Memory B cell (primary cell): Measurements from ENCODE around the gene GRIA4.
A peak's percentile ranks its signal among the peaks of the same experiment; 100 is the strongest.

Source experiments
- ATAC-seq: fragments of 150-1000 bp; cut with Tn5 transposase; 2 replicates; pipeline ENCODE4 v1.10.0; 2021; ENCODE audit warnings: low read depth, mild to moderate bottlenecking, moderate library complexity
- DNase-seq, 2 donors: peaks; one replicate each; pipeline ENCODE4 v3.0.0; 2022; ENCODE audit warnings: low spot score in 2 of 2
- H3K27ac Mint-ChIP-seq: one replicate; pipeline ENCODE4 v1.8.0; 2022; ENCODE audit warnings: mild to moderate bottlenecking, moderate library complexity, mixed read lengths
- H3K27me3 Mint-ChIP-seq: one replicate; pipeline ENCODE4 v1.8.0; 2022; ENCODE audit warnings: mixed read lengths
- H3K36me3 Mint-ChIP-seq: one replicate; pipeline ENCODE4 v1.8.0; 2022; ENCODE audit warnings: mild to moderate bottlenecking, mixed read lengths
- H3K4me1 Mint-ChIP-seq: one replicate; pipeline ENCODE4 v1.8.0; 2022; ENCODE audit warnings: mixed read lengths
- H3K4me3 Mint-ChIP-seq: one replicate; pipeline ENCODE4 v1.8.0; 2022; ENCODE audit warnings: mild to moderate bottlenecking, moderate library complexity, mixed read lengths
- H3K9me3 Mint-ChIP-seq: one replicate; pipeline ENCODE4 v1.8.0; 2022; ENCODE audit warnings: mixed read lengths

The GRIA4 gene

DNA sequence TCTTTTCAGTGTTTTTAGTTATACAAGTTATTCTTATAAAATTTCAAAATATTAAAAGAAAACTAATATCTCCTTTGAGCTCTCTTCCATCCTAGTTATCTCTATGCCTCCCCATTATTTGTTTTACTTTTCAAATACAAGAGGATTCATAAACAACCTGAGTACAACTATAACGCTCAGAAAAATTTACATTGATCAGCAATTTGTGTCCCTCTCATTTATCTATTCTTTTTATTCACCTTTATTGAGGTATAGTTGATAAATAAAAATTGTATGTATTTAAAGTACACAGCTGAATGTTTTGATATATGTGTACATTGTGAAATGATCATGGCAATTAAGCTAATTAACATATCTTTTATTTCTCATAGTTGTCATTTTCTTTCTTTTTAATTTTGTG, 57.6 kb downstream of the GRIA4 start:
- Mint-ChIP-seq H3K4me3 (no peak overlapping the region), H3K36me3 (no peaks in the 10 kb centered on the region), H3K4me1 (no peaks in the 10 kb centered on the region), H3K27me3 (no peaks in the 10 kb centered on the region), H3K9me3 (peaks cover 3% of the 10 kb centered on the region), H3K27ac (no peak overlapping the region)
- ATAC-seq: no peak
- no peak for DNase-seq

DNA sequence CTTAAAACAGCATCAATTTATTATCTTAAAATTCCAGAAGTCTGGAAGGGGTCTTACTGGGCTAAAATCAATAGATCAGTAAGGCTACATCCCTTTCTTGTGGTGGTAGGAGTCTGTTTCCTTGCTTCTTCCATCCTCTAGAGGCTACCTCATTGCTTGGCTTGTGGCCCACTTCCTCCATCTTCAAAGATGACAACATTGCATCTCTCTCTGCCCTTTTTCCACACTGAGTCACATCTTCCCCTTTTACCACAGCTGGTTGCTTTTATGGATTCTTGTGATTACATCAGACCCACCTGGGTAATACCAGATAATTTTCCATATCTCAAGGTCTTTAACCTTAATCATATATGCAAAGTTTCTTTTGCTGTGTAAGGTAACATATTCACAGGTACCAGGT, 60.9 kb downstream of the GRIA4 start:
- DNase-seq (no peak), ATAC-seq (no peak)
- no peaks in the 10 kb centered on the region for H3K4me1 Mint-ChIP-seq
- no peaks in the 10 kb centered on the region for H3K27me3 Mint-ChIP-seq
- no peaks in the 10 kb centered on the region for H3K36me3 Mint-ChIP-seq
- H3K4me3 Mint-ChIP-seq: no peak overlapping the region
- H3K9me3 Mint-ChIP-seq: peaks cover 3% of the 10 kb centered on the region
- H3K27ac Mint-ChIP-seq: no peak overlapping the region

DNA sequence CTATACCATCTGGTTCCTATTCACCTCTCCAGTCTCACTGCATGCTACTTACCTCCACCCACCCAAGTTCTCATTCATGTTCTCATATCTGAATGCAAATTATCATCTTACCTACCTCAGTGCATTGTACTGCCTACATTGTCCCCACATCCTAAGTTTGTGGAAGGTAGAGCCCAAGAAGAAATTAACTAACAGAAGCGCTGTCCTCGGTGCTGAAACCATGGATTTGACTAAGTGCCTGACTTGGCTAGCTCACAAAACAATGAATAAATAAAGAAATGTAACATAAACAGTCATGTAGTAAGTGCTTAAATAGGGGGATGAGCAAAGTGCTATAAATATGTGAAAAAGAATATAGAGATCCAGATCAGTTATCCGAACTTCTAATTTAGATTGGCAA, 63.2 kb downstream of the GRIA4 start:
- Mint-ChIP-seq H3K4me1 (no peaks in the 10 kb centered on the region), H3K27me3 (no peaks in the 10 kb centered on the region), H3K27ac (no peak overlapping the region), H3K4me3 (no peak overlapping the region), H3K9me3 (peaks cover 3% of the 10 kb centered on the region), H3K36me3 (no peaks in the 10 kb centered on the region)
- ATAC-seq: no peak
- no peak for DNase-seq

DNA sequence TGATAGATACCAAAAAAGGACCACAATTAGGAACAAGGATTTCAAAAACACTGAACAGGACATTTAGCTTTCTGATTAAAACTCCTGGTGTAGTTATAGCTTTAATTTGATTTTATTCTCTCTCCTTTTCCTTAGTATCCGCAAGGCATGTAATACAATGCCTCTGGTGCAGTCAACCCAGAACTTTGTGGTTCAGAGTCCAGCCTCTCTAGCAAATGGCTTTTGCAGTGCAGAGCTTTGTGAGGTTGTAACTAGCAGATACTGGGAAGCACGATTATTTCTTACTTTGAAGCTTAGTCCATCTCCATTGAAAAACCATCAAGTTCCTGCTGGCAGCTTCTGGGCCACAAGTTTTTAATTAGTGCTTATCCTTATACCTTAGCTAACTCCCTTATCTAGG, 79.8 kb downstream of the GRIA4 start:
- Mint-ChIP-seq H3K9me3 (no peaks in the 10 kb centered on the region), H3K4me3 (no peak overlapping the region), H3K27ac (no peak overlapping the region), H3K36me3 (no peaks in the 10 kb centered on the region), H3K27me3 (no peaks in the 10 kb centered on the region), H3K4me1 (no peaks in the 10 kb centered on the region)
- ATAC-seq: no peak
- no peak for DNase-seq

DNA sequence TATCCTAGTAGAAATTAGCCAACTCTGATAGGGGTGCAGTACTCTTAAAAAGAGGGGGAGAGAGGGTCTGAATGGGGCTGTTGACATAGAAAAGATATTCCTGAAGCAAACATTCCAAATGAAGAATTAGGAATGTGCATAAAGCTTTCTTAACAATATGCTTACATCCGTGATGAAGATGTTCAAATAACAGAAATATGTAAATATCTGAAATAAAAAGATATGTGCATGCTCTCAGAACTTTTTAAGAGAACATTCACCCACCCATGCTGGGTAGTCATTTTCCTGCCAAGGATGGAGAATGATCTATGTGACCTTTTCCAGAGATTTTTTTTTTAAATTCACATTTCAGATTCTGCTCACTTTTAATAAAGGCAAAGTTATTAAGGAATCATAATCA, 80.6 kb downstream of the GRIA4 start:
- no peak for ATAC-seq
- Mint-ChIP-seq H3K27ac (no peak overlapping the region), H3K4me1 (no peaks in the 10 kb centered on the region), H3K36me3 (no peaks in the 10 kb centered on the region), H3K4me3 (no peak overlapping the region), H3K9me3 (no peaks in the 10 kb centered on the region), H3K27me3 (no peaks in the 10 kb centered on the region)
- DNase-seq: no peak

DNA sequence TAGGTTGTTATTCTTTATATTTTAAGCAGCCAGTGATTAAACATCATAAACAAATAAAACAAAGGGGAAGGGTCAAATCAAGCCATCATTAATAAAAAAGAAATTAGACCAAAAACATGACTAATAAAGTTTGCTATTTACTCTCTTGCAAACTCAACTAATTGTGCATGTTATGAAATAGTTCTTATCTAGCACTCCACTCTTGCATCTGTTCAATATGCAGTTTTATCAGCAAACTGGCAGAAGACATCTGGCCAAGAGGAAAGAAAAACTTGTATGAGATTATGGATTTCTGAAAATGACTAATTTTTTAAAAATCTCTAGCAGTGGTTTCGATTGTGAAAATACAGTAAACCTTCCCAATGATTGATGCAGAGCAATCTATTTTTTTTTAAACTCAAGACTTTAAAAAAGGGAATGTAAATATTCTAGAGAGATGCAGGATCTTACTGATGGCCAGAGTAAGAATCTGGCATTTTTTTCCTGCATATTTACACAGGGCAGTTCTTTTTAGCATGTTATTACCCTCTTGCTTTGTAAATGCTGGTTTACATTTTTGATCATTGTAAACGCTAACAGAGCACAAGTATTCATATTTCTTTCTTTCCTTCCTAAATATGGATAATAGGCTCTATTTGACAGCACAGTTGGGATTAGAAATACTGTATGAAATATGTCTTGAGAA, 83.3 kb downstream of the GRIA4 start:
- Mint-ChIP-seq H3K4me3 (no peak overlapping the region), H3K4me1 (peaks cover 10% of the 10 kb centered on the region), H3K27me3 (no peaks in the 10 kb centered on the region), H3K9me3 (no peaks in the 10 kb centered on the region), H3K27ac (no peak overlapping the region), H3K36me3 (no peaks in the 10 kb centered on the region)
- ATAC-seq (no peak), DNase-seq (no peak)

DNA sequence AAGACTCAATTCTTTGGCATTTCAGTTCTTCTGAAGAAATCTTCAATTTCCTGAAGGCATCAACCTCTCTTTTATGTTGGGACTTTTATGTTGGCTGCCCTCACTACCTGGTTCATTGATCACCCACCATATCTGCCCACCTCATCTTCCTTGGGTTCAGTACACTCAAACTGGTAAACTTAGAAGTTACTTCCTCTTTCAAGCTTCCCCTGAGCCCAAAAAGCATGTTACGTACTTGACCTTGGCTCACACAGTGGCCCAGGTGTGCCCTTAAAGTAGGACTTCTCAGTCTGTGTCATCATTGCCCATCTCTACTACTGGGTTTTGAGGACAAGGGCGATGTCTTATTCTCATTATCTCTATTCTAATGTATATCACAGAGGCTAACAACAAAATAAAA, 86.1 kb downstream of the GRIA4 start:
- Mint-ChIP-seq H3K27ac (no peak overlapping the region), H3K4me3 (no peak overlapping the region), H3K36me3 (no peaks in the 10 kb centered on the region), H3K9me3 (no peaks in the 10 kb centered on the region), H3K4me1 (peaks cover 13% of the 10 kb centered on the region), H3K27me3 (no peaks in the 10 kb centered on the region)
- no peak for DNase-seq
- ATAC-seq: peak; percentile 63

DNA sequence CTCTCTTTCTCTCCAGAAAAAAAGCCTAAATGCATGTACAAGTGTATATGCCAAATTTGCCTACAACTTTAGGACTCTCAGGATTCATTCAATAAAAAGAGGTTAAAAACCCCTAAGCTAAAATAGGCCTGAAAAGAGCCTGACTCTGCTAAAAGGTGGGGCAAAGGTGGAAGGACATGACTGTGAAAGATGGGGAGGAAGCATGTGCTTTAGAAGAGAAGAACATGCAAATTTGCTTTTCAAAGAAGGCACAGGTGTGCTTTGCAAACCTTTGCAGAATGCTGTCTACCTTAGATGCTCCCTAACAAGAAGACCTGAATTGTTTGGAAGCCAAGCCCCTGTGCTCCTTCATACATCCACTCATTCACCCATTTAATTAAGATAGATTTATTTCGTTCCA, 87.4 kb downstream of the GRIA4 start:
- Mint-ChIP-seq H3K4me3 (no peak overlapping the region), H3K4me1 (peaks cover 13% of the 10 kb centered on the region), H3K9me3 (no peaks in the 10 kb centered on the region), H3K27ac (no peak overlapping the region), H3K27me3 (no peaks in the 10 kb centered on the region), H3K36me3 (no peaks in the 10 kb centered on the region)
- no peak for DNase-seq
- ATAC-seq: no peak

DNA sequence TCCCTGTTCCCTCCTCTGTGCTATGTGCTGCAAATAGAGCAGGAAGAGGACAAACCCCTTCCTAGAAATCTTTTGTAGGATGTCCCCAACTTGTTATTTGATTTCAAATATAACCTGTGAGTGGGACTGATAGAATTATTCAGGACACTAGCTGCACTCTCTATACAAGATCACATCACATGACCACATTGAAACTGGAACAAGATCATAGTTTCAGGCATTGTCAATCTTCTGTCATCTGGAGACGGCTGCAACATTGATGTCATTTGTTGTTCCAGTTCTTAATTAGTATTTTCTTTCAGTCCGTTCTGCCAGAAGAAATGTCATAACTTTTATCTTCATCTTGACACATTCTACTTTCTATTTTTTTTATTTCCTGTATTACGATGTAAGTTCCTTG, 89.3 kb downstream of the GRIA4 start:
- Mint-ChIP-seq H3K4me3 (no peak overlapping the region), H3K36me3 (no peaks in the 10 kb centered on the region), H3K9me3 (no peaks in the 10 kb centered on the region), H3K27me3 (no peaks in the 10 kb centered on the region), H3K4me1 (peaks cover 13% of the 10 kb centered on the region), H3K27ac (no peak overlapping the region)
- ATAC-seq (no peak), DNase-seq (no peak)

DNA sequence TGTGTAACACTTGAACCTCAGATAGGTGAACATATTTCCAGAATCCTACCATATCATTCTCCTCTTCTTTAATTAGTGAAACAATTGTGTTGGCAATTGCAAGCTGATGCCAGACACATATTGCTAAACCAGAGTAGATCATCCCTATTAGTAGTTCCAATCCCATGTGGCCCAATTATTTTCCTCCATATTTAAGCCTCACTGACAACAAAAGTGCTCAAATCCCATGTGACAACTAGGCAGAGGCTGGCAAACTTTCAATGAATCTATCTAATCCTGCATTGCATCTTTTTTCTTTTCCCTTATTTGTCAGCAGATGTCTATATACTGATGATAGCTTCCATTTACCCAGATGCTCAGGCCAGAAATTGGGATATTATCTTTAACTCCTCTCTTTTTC, 90.4 kb downstream of the GRIA4 start:
- Mint-ChIP-seq H3K27ac (no peak overlapping the region), H3K4me1 (peaks cover 13% of the 10 kb centered on the region), H3K27me3 (no peaks in the 10 kb centered on the region), H3K36me3 (no peaks in the 10 kb centered on the region), H3K9me3 (no peaks in the 10 kb centered on the region), H3K4me3 (no peak overlapping the region)
- ATAC-seq (no peak), DNase-seq (no peak)

DNA sequence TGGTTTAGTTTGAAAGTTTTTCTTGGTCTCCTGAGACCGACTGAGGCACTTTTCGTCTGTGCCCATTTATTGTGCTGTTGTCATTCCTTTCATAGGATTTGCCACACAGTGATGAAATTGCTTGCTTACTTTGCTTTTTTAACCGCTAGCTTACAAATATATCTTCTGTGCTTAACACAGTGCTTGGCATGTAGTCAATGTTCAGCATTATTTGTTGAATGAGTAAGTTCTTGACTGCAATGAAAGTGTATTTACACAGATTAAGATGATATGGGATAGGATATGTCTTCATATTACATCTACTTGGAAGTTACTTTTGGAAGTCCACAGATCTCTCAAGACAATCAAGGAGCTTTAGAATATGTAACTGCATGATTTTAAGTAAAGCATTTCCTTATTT, 91.2 kb downstream of the GRIA4 start:
- Mint-ChIP-seq H3K4me1 (peaks cover 9% of the 10 kb centered on the region), H3K4me3 (no peak overlapping the region), H3K27ac (no peak overlapping the region), H3K36me3 (no peaks in the 10 kb centered on the region), H3K9me3 (no peaks in the 10 kb centered on the region), H3K27me3 (no peaks in the 10 kb centered on the region)
- ATAC-seq: no peak
- DNase-seq: no peak

DNA sequence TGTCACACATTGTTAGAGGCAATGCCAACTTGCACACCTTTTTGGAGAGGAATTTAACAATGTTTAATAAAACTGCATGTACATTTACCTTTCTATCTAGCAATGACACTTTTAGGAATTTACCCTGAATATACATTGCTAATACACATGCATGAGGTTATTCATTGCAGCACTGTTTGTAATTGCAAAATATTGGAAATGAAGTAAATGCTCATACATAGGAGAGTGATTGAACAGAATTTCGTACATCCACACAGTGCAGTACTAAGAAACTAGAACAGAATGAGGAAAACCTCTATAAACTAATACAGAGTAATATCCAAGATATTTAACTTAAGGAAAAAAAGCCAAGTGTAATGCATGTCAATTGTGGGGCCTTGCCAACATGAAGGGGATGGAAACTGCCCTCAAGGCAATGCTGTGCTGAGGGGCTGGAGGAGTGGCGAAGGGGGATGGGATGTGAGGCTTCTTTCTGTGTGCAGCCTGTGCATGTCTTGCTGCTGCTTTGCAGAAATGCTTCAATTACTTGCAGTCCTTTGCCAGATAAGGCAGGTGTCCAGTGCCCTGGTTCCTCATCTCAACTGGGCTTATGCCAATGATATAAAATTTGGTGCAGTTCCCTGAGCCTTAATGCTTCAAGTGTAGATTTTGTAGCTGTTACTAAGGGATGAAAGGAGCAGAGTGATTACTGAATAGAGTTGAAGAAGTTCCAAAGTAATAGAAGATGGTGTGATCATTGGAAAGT, 96.1 kb downstream of the GRIA4 start:
- no peak for ATAC-seq
- Mint-ChIP-seq H3K27me3 (peaks cover 2% of the 10 kb centered on the region), H3K36me3 (no peaks in the 10 kb centered on the region), H3K9me3 (no peaks in the 10 kb centered on the region), H3K27ac (no peak overlapping the region), H3K4me3 (no peak overlapping the region), H3K4me1 (no peaks in the 10 kb centered on the region)
- no peak for DNase-seq

DNA sequence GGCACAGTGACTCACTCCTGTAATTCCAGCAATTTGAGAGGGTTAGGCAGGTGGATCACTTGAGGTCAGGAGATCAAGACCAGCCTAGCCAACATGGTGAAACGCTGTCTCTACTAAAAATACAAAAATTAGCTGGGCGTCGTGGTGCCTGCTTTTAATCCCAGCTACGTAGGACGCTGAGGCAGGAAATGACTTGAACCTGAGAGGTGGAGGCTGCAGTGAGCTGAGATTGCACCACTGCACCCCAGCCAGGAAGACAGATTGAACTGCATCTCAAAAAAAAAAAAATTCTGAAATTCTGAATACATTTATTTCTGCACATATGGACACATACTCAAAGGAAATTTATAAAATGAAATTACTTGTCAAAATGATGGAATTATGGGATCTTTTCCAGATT, 103.2 kb downstream of the GRIA4 start:
- Mint-ChIP-seq H3K36me3 (no peaks in the 10 kb centered on the region), H3K4me1 (no peaks in the 10 kb centered on the region), H3K4me3 (no peak overlapping the region), H3K9me3 (no peaks in the 10 kb centered on the region), H3K27ac (no peak overlapping the region), H3K27me3 (no peaks in the 10 kb centered on the region)
- DNase-seq (no peak), ATAC-seq (no peak)

DNA sequence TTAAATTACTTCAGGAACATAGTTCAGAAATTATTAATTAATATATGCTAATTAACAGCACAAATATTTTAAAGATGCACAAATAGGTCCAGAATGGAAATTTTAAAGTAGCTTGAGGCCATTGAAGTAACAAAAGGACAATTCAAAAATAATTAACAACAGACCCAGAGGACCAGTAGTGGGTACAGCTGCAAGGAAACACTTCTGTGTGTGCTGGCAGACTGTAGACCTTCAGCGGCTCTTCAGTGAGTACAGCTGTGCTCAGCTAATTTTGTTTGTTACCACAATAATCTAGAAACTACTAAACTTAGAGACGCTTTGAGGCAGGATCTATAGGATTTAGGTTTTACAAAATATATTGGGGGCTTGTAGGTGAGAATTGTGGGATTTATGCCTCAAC, 103.8 kb downstream of the GRIA4 start:
- DNase-seq: no peak
- no peak overlapping the region for H3K27ac Mint-ChIP-seq
- H3K27me3 Mint-ChIP-seq: no peaks in the 10 kb centered on the region

DNA sequence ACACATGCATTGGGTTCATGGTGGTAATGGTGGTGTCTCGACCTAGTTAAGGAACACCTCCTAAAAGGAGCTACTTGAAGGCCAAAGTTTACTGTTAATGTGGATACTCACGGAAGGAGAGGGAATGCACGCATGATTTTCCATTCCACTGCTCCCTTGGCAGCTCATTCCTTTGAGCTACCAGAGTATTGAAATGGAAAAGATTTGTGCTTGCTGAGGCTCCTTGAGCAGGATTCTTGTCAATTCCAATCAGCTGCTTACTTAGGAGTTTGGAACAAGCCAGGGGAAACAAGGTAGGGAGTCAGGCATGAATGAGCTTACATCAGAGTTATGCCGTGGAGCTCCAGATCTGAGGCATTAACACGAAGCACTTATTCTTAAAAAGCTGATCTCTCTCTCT, 108.8 kb downstream of the GRIA4 start:
- Mint-ChIP-seq H3K4me3 (no peak overlapping the region), H3K36me3 (no peaks in the 10 kb centered on the region), H3K27ac (no peak overlapping the region), H3K9me3 (no peaks in the 10 kb centered on the region), H3K27me3 (no peaks in the 10 kb centered on the region), H3K4me1 (no peaks in the 10 kb centered on the region)
- DNase-seq: no peak
- no peak for ATAC-seq

More for the DNA sequence above, 103.8 kb downstream of the GRIA4 start:
- H3K36me3 Mint-ChIP-seq: no peaks in the 10 kb centered on the region
- H3K4me1 Mint-ChIP-seq: no peaks in the 10 kb centered on the region
- no peaks in the 10 kb centered on the region for H3K9me3 Mint-ChIP-seq
- ATAC-seq: no peak
- no peak overlapping the region for H3K4me3 Mint-ChIP-seq
